Nephron progenitor cell (in vitro differentiated cells): Measurements from ENCODE around the gene MAPK8IP3.
"Not testable (repeated sequence)": the region's sequence is repeated elsewhere in the genome, so short reads cannot be mapped to it uniquely, and the experiment has no call there.

Experiments
- DNase-seq: peaks from one replicate; pipeline ENCODE4 v3.0.0; 2021
- H3K27ac Mint-ChIP-seq: 2 replicates; pipeline ENCODE4 v1.8.0; 2021; ENCODE audit warnings: mild to moderate bottlenecking, moderate library complexity, mixed read lengths
- H3K27me3 Mint-ChIP-seq: 2 replicates; pipeline ENCODE4 v1.8.0; 2021; ENCODE audit warnings: mild to moderate bottlenecking, low read depth, mixed read lengths; ENCODE audit not compliant: poor library complexity
- H3K36me3 Mint-ChIP-seq: 2 replicates; pipeline ENCODE4 v1.8.0; 2021; ENCODE audit warnings: low read depth, mixed read lengths
- H3K4me1 Mint-ChIP-seq: 2 replicates; pipeline ENCODE4 v1.8.0; 2021; ENCODE audit warnings: mixed read lengths
- H3K4me3 Mint-ChIP-seq: 2 replicates; pipeline ENCODE4 v1.8.0; 2021; ENCODE audit warnings: mild to moderate bottlenecking, moderate library complexity, mixed read lengths
- H3K9me3 Mint-ChIP-seq: 2 replicates; pipeline ENCODE4 v1.8.0; 2021; ENCODE audit warnings: mild to moderate bottlenecking, moderate library complexity, mixed read lengths
- TF ChIP-seq, protein P1 (sequence below): fragments of 200-600 bp; sonication (generic); IDR thresholded peaks from 2 replicates; pipeline ENCODE4 v1.5.0; 2021; ENCODE audit warnings: antibody characterized with exemption

MAPK8IP3 gene

DNA sequence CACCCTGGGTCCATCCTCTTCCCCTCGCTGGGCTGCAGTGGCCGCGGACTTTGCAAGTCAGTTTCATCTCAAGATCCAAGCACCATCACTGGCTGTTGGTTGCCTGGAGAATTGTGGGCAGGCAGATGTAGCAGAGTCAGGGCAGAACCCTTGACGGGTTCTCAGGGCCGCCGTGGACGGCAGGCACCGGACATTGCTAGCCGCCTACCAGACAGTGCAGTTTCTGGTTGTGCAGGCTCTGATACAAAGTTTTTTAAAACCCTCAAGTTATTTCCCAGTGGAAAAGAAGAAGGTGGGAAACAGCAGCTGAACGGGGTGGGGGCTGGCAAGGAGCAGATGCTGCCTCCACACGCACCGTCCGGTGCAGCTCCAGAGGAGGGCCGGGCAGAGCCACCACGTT lies 3.4 kb downstream of the MAPK8IP3 start:
- TF ChIP-seq, protein P1, sequence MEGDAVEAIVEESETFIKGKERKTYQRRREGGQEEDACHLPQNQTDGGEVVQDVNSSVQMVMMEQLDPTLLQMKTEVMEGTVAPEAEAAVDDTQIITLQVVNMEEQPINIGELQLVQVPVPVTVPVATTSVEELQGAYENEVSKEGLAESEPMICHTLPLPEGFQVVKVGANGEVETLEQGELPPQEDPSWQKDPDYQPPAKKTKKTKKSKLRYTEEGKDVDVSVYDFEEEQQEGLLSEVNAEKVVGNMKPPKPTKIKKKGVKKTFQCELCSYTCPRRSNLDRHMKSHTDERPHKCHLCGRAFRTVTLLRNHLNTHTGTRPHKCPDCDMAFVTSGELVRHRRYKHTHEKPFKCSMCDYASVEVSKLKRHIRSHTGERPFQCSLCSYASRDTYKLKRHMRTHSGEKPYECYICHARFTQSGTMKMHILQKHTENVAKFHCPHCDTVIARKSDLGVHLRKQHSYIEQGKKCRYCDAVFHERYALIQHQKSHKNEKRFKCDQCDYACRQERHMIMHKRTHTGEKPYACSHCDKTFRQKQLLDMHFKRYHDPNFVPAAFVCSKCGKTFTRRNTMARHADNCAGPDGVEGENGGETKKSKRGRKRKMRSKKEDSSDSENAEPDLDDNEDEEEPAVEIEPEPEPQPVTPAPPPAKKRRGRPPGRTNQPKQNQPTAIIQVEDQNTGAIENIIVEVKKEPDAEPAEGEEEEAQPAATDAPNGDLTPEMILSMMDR, result no peak
- Mint-ChIP-seq H3K36me3 (no peaks in the 10 kb centered on the region), H3K4me3 (no peak overlapping the region), H3K4me1 (peaks cover 52% of the 10 kb centered on the region), H3K9me3 (no peaks in the 10 kb centered on the region), H3K27me3 (no peaks in the 10 kb centered on the region), H3K27ac (no peak overlapping the region)
- no peak for DNase-seq

DNA sequence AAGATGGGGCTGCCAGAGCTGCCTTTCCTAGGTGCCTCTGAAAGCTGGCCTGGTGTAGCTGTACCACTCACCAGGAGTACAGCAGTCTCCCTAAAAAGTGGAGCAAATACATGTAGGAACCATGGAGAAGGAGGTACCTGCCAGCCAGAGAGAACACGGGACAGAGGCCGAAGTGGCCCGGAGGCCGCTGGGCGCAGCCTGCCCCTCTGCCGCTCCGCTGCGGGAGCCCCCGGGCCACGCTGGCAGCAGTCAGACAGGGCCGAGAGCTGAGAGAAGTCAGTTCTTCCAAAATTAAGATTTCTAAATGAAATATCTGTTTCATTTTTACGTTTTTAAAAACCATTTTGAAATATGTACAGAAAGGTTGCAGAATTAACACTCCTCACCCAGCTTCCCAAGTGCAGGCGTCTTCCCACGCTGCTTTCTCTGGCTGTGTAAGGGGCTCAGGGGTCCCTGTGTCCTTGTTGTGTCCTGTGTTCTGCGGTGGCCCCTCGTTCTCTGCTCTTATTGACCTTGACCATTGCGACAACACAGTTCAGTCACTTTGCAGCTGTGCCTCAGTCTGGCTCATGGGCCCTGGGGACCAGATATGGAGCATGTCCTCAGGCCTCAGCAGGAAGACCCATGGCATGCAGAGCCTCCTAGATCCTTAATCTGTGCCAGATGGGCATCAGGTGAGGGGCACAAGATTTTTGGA lies 5.0 kb downstream of the MAPK8IP3 start:
- Mint-ChIP-seq H3K27me3 (no peaks in the 10 kb centered on the region), H3K27ac (no peak overlapping the region), H3K36me3 (peaks cover 5% of the 10 kb centered on the region), H3K9me3 (no peaks in the 10 kb centered on the region), H3K4me3 (no peak overlapping the region), H3K4me1 (peaks cover 50% of the 10 kb centered on the region)
- DNase-seq, result no peak
- TF ChIP-seq, protein P1, result no peak

DNA sequence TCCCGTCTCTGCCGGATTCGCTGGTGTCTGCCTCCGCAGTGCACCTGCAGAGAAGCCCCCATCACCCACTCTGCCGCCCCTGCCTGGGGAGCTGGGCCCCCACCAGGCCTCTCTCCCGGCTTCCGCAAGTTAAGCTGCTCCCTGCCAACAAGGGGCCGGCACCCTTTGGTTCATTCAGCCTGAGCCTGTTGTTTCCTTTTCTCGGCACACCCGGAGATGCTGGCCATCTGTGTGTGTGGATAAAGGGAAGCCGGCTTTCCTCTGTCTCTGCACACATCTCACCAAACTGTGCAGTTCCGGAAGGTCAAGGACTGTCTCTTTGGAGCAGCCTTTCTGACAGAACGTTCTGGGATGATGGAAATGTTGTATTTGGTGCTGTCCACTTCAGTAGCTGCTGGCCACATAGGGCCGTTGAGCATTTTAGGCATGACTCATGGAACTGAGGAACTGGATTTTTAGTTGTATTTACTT lies 6.8 kb downstream of the MAPK8IP3 start:
- Mint-ChIP-seq H3K27ac (no peak overlapping the region), H3K9me3 (no peaks in the 10 kb centered on the region)
- TF ChIP-seq, protein P1, result no peak

DNA sequence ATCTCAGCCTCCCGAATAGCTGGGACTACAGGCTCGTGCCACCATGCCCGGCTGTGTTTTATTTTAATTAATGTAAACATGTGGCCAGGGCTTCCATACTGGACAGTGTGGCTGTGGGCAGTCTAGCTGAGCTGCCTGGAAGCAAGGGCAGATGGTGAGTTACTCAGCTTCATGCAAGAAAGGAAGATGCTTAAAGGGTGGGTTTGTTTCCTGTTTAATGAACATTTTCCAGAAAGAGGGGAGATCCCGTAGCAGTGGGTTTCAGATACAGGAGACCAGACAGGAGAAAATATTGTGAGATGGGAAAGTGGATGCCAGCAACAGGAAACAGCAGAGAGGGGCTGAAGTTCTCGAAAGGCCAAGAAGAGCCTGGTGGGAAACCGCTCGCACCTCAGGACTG lies 7.3 kb downstream of the MAPK8IP3 start:
- no peak overlapping the region for H3K27ac Mint-ChIP-seq
- no peak overlapping the region for H3K4me3 Mint-ChIP-seq
- H3K4me1 Mint-ChIP-seq, result peaks cover 37% of the 10 kb centered on the region
- TF ChIP-seq, protein P1, result no peak
- H3K27me3 Mint-ChIP-seq, result no peaks in the 10 kb centered on the region
- peaks cover 5% of the 10 kb centered on the region for H3K36me3 Mint-ChIP-seq
- H3K9me3 Mint-ChIP-seq, result no peaks in the 10 kb centered on the region
- DNase-seq, result no peak

More for the DNA sequence above, 6.8 kb downstream of the MAPK8IP3 start:
- no peak for DNase-seq
- Mint-ChIP-seq H3K4me3 (no peak overlapping the region), H3K4me1 (peaks cover 42% of the 10 kb centered on the region), H3K36me3 (peaks cover 5% of the 10 kb centered on the region), H3K27me3 (no peaks in the 10 kb centered on the region)

DNA sequence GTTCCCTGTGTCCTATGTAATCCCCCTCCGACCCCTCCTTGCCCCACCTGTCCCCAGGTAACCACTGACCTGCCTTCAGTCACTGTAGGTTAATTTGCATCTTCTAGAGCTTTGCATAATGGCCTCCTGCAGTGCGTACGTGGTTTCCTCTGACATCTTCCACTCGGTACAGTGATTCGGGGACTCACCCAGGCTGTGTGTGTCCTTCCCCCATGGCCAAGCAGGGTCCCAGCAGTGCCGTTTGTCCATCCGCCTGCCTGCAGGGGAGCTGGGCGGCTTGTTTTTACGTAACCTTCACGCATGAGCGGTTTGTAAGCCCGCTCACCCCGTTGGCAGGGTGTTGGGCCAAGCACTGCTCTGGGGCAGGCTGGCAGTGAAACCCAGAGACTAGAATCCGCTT lies 7.9 kb downstream of the MAPK8IP3 start:
- H3K27me3 Mint-ChIP-seq, result no peaks in the 10 kb centered on the region
- TF ChIP-seq, protein P1, result no peak
- H3K4me1 Mint-ChIP-seq, result peaks cover 31% of the 10 kb centered on the region
- H3K4me3 Mint-ChIP-seq, result no peak overlapping the region
- no peaks in the 10 kb centered on the region for H3K9me3 Mint-ChIP-seq
- peaks cover 8% of the 10 kb centered on the region for H3K36me3 Mint-ChIP-seq
- H3K27ac Mint-ChIP-seq, result no peak overlapping the region
- peak; percentile 19 for DNase-seq

DNA sequence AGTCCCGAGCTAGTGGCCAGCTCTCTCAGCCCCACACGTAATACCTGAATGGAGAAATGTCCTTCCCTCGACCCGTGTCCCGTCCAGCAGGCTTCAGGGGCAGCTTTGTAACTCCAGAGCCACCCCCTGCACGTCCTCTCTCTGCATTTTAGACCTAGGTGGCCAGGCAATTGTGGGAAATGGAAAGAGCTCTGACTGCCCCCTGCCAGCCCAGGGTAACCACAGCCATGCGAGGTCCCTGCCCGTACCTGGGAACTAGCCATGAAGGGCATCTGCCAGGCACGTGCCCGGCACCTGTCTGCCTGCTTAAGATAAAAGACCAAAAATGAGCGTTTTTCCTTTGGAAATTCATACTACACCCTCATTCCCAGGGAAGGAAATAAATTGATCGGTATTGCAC lies 9.2 kb downstream of the MAPK8IP3 start:
- Mint-ChIP-seq H3K27ac (peak overlapping the region; percentile 87), H3K27me3 (no peaks in the 10 kb centered on the region)
- TF ChIP-seq, protein P1, result no peak

DNA sequence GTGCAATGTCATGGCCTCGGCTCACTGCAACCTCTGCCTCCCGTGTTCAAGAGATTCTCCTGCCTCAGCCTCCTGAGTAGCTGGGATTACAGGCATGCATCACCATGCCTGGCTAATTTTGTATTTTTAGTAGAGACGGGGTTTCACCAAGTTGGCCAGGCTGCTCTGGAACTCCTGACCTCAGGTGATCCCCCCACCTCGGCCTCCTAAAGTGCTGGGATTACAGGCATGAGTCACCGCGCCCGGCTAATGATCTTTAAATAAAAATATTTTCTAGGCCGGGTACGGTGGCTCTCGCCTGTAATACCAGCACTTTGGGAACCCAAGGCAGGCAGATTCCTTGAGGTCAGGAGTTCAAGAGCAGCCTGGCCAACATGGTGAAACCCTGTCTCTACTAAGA lies 12.2 kb downstream of the MAPK8IP3 start:
- DNase-seq, H3K27me3 Mint-ChIP-seq, H3K4me3 Mint-ChIP-seq, H3K27ac Mint-ChIP-seq, H3K9me3 Mint-ChIP-seq: not testable (repeated sequence)
- peaks cover 15% of the 10 kb centered on the region for H3K4me1 Mint-ChIP-seq
- H3K36me3 Mint-ChIP-seq, result peaks cover 29% of the 10 kb centered on the region

More for the DNA sequence above, 9.2 kb downstream of the MAPK8IP3 start:
- Mint-ChIP-seq H3K4me3 (no peak overlapping the region), H3K4me1 (peaks cover 20% of the 10 kb centered on the region), H3K9me3 (no peaks in the 10 kb centered on the region), H3K36me3 (peaks cover 20% of the 10 kb centered on the region)
- no peak for DNase-seq

DNA sequence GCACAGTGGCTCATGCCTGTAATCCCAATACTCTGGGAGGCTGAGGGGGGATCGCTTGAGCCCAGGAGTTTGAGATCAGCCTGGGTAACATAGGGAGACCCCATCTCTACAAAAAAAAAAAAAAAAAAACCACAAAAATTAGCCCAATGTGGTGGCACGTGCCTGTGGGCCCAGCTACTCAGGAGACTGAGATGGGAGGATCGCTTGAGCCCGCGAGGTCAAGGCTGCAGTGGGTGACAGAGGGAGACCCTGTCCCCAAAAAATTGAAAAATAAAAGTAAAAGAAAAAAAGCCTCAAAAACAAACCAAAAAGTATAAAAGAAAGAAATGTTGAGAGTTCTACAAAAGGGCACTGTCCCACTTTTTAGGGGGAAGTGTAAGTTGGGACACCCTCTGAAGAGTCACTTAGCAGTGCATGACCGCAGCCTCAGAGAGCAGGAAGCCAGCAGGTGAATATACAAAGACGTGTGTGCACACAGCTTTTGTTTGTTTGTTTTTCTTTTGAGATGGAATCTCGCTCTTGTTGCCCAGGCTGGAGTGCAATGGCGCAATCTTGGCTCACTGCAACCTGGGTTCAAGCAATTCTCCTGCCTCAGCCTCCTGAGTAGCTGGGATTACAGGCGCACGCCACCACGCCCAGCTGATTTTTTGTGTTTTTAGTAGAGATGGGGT lies 13.7 kb downstream of the MAPK8IP3 start:
- peaks cover 29% of the 10 kb centered on the region for H3K36me3 Mint-ChIP-seq
- H3K4me1 Mint-ChIP-seq, H3K9me3 Mint-ChIP-seq, H3K4me3 Mint-ChIP-seq, H3K27me3 Mint-ChIP-seq, DNase-seq, H3K27ac Mint-ChIP-seq: not testable (repeated sequence)
